ENCODE data around the gene NRIP3.
"Not testable (repeated sequence)": the region's sequence is repeated elsewhere in the genome, so short reads cannot be mapped to it uniquely, and the experiment has no call there.

NRIP3 gene

DNA sequence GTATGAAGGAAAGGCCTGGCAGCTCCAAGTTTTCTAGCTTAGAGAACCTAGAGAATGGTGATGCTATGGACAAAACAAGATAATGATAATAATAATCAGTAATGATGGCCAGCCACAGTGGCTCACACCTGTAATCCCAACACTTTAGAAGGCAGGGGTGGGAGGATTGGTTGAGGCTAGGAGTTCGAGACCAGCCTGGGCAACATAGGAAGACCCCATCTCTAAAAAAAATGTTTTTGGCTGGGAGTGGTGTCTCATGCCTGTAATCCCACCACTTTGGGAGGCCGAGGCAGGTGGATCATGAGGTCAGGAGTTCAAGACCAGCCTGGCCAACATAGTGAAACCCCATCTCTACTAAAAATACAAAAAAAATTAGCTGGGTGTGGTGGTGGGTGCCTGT lies 68.0 kb downstream of the NRIP3 start:
- not testable (repeated sequence) for H3K9me3 Mint-ChIP-seq (ENCODE audit: low read depth); H3K27me3 Mint-ChIP-seq; H3K27ac Mint-ChIP-seq; H3K36me3 Mint-ChIP-seq; H3K4me1 Mint-ChIP-seq (ENCODE audit: low read depth); H3K4me3 Mint-ChIP-seq

DNA sequence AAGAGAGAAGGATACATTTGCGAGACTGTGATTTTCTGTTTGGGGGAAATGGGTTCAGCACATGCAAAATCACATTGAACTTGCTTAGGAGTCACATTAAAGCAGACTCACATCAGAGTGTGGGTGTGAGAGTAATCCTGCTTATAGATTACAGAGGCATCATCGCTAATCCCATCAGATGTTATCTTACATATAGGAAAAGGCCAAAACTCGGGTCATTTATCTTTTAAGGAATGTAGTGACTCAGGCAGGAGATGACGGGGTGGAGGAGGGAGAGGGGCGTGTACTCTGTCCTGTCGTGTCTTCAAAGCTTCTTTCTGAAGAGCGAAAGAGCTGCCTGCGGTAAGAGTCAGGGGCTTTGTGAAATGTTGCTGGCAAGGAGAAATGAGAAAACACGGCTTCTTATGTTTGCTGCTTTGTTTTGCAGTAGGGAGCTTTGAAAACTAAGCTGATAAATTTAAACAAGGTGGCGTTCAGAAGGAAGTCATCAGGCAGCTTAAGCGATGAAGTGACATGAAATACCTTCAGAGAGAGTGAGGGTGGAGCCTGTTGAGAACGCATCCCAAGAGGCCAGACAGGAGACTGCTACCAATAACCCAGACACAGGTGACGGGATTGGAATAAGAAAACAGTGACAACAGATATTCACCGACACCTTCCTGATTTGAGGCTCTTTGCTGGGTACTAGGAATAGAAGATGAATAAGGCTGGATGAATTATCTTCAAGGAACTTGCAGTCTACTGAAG lies 68.9 kb downstream of the NRIP3 start:
- Mint-ChIP-seq H3K27me3 (no peaks in the 10 kb centered on the region), H3K4me3 (no peak overlapping the region), H3K9me3 (ENCODE audit: low read depth) (no peaks in the 10 kb centered on the region), H3K27ac (no peak overlapping the region), H3K4me1 (ENCODE audit: low read depth) (no peaks in the 10 kb centered on the region), H3K36me3 (peaks cover 2% of the 10 kb centered on the region)

DNA sequence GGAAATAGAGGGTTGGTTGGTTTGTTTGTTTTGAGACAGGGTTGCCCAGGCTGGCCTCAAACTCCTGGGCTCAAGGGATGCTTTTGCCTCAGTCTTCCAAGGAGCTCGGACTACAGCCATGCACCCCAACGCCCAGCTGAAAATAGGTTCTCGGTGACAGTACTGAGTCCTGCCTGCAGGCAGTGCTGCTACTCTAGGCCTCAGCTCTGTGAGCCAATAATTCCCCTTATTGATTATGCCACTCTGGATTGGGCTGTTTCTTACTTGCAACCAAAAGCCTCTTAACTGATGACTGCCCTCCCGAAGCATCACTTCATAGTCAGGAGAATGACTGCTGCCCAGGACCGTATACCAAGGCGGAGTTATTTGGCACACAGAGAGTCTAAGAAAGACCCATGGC lies 69.9 kb downstream of the NRIP3 start:
- H3K27ac Mint-ChIP-seq = no peak overlapping the region
- H3K9me3 Mint-ChIP-seq (ENCODE audit: low read depth) = no peaks in the 10 kb centered on the region
- no peaks in the 10 kb centered on the region for H3K4me1 Mint-ChIP-seq (ENCODE audit: low read depth)
- H3K36me3 Mint-ChIP-seq = peaks cover 2% of the 10 kb centered on the region
- no peaks in the 10 kb centered on the region for H3K27me3 Mint-ChIP-seq
- H3K4me3 Mint-ChIP-seq = no peak overlapping the region

DNA sequence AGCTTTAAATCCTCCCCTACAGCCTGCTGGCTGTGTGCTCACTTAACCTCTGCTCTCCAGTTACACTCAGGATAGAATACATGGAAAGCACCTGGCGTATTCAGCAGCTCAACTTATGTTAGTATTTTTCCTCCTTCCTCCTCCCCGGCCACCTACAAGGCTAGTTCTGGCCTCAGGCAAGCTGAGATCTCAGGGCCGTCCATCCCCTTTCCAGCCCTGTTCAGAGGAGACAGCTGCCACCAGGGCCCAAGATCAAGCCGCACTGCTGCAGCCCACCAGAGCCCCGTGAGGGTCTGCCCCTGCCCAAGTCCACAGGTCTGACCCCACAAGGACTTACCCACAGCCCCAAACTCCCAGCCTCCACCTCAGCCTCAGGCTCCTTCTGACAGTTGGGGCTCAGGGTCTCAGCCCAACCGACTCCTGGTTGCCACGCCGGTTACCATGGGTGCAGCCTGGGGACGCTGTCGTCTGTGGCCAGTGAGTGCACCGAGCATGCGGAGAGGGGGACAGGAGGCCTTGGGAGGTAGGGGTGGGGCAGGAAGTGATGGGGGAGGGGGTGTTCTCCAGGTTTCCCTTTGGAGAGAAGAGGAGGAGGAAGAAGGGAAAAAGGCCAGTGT lies 71.1 kb downstream of the NRIP3 start, which contains the start of gene C11orf16:
Gene C11orf16 (minus strand): TSS at position 384 of the 617 bp plus-strand sequence. CDS start 639 bp downstream, outside the sequence.
- Mint-ChIP-seq H3K27me3 (no peaks in the 10 kb centered on the region), H3K4me1 (ENCODE audit: low read depth) (no peaks in the 10 kb centered on the region), H3K27ac (no peak within 1 kb of the TSS), H3K4me3 (no peak within 1 kb of the TSS), H3K36me3 (peaks cover 2% of the 10 kb centered on the region), H3K9me3 (ENCODE audit: low read depth) (no peaks in the 10 kb centered on the region)

Data from activated naive CD8-positive, alpha-beta T cell (primary cell).